Measurements from ENCODE around the gene COL24A1.
"Not testable (repeated sequence)": the region's sequence is repeated elsewhere in the genome, so short reads cannot be mapped to it uniquely, and the experiment has no call there.

Gene COL24A1

DNA sequence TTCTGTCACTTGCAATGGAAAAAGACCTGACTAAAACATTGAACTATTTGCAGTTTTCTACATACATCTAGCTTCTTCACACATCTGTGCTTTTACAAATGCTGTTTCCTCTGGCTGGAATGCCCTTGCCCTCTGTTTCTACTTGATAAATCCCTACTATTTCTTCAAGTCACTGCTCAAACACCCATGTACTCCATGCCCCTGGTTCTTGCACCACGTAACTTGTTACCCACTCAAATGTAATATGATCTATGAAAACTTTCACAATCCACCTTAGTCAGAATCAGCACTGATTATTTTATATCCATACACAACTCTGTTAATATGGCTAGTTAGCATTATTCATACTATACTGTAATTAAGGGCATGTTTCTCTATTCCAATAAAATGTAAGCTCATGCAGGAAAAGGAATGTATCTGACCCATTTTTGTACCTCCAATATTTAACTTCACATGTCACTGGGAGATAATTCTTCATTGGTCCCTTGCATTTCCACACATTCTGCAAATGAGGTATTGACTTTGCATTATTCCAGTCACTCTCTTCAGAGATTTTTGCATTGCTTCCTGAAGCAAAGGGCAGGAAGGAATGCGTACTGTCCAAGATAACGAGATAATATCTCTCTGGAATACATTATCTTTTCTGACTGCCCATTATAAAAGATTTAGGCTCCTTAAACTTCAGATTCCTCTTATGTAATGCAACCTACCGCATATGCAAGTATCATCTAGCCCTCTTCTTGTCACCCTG, 158.3 kb downstream of the COL24A1 start:
- no peak for DNase-seq (ENCODE audit: low read depth in 2 of 3, low spot score in 1 of 3)

DNA sequence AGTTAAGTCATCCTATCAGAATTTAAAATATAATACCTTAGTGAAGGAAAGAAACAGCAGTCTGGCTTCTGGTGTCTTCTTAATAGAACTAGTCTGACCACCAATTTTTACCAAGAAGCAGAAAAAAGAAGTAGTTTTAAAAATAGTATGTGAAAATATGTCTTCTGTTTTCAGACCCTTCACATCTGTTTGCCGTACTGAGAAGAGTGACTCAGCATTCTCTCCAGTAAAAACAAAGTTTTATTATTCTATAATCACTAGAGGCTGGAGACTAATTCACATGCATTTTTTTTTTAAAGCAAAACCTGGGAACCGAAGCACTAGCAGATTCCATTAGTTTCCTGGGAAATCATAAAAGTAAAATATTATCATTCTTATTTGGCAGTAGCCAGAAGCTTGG, 163.8 kb downstream of the COL24A1 start:
- DNase-seq (ENCODE audit: low read depth in 2 of 3, low spot score in 1 of 3), result no peak

DNA sequence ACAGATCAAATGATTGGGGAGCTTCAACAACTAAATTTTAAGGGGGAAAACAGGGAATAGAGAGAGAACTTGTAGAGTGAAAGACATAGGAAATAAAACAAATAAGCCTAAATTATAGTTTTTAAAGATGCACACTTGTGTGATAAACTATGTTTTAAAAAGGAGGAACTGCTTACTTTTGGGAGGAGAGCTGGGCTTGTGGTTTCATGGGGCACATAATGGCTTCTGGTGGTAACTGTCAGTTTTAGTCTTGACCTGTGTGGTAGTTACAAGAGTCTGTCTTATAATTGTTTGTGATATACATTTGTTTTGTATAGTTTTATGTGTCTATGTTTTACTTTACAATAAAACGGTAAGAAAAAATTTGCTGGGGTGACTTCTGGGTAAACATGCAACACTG, 165.3 kb downstream of the COL24A1 start:
- no peak for DNase-seq (ENCODE audit: low read depth in 2 of 3, low spot score in 1 of 3)

DNA sequence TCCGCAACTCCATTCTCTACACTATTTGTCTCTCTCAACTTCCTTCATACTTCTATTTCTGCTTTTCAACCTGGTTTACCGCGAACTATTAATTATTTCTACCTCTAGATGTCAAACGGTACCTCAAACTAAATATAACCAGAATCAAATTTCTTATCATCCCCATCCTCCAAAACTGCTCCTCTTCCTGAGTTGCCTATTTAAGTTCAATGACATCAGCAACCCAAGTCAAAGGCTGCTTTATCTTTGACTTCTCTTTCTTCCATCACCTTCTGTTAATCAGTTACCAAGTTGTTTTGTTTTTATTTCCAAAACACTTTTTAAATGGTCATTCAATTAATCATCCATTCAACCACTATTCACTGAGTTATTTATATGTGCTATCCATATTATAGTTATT, 171.9 kb downstream of the COL24A1 start:
- no peak for DNase-seq (ENCODE audit: low read depth in 2 of 3, low spot score in 1 of 3)

DNA sequence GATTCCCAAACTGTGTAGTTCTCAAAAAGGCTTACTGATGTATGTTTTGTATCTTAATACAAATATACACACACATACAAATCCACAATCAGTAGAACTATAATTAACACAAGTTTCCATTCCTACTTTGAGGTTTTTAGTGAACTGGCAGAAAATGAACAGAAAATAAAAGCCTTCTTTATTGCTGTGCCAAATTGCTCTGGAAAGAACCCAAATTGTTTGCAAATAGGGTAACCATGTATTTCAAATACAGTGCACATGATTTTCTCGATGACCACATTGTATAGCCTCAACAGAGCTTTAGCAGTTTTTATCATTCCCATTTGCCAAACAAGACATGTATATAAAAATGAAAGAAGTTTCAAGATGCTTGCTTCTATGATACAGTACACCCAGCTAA, 173.3 kb downstream of the COL24A1 start:
- DNase-seq (ENCODE audit: low read depth in 2 of 3, low spot score in 1 of 3), result no peak

DNA sequence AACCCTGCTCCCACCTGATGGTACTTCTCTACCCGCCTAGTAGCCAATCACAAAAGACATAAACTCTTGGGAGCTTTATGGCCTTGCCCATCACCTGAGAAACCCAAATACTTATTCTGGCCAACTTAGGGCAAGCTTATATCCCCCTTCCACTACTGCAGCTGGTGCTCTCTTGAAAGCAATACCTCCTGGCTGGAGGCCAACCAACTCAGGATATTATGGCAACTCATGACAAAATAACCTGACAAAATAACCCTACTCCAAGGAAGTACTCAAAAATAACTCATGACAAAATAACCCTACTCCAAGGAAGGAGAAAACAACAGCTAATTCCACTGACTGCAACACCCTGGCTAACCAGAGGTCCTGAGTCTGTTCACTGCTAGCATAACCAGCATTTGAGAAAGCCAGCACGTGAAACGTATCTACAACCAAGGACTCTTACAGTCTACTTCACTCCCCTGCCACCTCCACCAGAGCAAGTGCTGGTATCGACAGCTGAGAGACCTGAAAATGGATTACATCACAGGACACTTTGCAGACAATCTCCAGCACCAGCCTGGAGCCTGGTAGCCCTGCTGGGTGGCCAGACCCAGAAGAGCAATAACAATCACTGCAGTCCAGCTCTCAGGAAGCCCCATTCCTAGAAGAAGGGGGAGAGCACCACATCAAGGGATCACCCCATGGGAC, 179.9 kb downstream of the COL24A1 start:
- DNase-seq (ENCODE audit: low read depth in 2 of 3, low spot score in 1 of 3), result no peak

DNA sequence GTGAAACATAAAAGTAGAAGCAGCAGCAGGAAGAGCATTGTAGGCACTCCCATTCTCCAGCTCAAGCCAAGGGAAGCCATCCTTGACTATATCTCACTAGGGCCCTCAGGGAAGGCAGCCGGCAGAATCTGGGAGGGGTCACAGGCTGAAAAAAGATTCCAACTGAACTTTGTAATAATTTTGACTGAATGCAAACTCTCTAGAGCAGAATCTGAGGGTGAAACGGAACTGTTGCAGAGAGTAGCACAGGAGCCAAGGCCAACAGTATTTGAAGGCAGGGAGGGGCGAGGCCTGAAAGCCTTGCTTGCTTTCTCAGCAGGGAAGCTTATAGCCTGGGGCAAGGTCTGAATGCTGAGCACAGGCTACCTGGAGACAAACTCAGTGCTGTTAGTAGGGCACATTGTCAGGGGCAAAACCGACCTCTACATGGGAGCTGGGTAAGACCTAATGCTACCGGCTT, 180.6 kb downstream of the COL24A1 start:
- no peak for DNase-seq (ENCODE audit: low read depth in 2 of 3, low spot score in 1 of 3)

DNA sequence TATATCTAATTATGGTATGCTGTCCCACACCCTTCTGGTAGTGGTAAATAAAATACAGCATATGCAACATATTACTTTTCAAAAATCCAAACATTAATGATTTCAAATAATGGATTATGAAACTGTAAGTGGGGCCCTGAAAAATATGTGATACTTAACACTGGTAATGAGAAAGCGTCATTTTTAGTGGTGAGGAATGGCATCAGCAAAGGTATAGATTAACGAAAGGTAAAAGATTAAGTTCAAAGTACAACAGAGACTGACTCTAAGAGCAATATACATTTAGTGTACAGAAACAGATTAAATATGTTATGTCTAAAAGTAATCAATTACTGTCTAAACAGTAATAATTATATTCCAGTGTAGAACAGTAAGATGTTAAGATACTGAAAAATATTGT, 194.1 kb downstream of the COL24A1 start:
- no peak for DNase-seq (ENCODE audit: low read depth in 2 of 3, low spot score in 1 of 3)

DNA sequence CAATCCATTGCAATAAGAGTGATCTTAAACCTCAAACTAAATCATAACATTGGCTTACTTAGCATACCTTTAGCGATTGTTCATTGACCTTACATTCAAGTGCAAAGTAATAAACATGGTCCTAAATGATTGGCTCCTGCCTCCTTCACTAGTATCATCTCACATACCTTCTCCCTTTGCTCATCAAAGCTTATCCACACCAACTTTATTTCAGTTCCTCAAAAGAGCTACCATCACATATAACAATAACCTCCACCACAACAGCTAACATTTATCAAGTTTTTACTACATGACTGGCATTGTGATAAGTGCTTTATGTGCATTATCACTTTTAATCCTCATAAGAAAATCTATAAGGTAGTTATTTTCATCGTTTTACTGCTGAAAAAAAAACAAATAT, 198.8 kb downstream of the COL24A1 start:
- no peak for DNase-seq (ENCODE audit: low read depth in 2 of 3, low spot score in 1 of 3)

DNA sequence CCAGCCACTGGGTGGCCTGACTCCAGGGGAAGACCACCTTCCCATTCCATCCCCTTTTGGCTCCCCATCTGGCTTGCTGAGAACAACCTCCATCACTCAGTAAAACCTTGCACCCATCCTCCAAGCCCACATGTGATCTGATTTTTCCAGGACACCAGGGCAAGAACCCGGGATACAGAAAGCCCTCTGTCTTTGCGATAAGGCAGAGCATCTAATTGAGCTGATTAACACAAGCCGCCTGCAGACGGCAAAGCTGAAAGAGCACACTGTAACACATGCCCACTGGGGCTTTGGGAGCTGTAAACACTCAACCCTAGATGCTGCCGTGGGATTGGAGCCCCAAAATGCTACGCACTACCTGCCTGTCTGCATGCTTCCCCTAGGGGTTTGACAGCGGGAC, 201.4 kb downstream of the COL24A1 start:
- DNase-seq (ENCODE audit: low read depth in 2 of 3, low spot score in 1 of 3), result not testable (repeated sequence)

DNA sequence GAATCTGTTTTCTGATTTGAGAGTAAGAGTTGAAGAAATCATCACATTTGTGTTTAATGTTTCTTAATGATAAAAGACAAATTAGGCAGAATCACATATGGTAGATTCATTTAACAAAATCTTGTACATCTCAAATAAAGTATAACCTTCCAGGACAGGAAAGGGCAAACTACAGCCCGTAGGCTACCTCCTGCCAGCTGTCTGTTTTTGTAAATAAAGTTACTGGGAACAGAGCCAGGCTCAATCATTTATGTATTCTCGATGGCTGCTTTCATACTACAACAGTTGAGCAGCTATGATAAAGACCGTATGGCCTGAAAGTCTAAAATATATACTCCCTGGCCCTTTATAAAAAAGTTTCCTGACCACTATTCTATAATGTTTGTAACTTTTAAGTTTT, 204.1 kb downstream of the COL24A1 start:
- DNase-seq (ENCODE audit: low read depth in 2 of 3, low spot score in 1 of 3), result no peak

DNA sequence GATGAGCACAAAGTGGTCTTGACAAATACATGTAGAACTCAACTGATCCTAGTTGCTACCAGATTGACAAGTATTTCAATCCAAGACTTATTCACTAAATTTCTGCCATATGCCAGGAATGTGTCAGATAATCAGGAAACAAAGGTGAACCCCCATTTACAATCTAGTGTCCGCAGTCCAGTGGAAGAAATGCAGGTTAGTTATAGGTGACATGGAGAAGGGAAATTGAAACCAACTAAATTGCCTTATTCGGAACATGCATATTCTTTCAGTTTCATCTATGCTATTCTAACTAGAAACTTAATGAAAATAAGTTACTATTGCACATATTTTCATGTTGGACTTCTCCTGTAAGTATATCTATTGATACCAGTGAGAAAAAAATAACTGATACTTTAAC, 209.4 kb downstream of the COL24A1 start:
- DNase-seq (ENCODE audit: low read depth in 2 of 3, low spot score in 1 of 3), result no peak

DNA sequence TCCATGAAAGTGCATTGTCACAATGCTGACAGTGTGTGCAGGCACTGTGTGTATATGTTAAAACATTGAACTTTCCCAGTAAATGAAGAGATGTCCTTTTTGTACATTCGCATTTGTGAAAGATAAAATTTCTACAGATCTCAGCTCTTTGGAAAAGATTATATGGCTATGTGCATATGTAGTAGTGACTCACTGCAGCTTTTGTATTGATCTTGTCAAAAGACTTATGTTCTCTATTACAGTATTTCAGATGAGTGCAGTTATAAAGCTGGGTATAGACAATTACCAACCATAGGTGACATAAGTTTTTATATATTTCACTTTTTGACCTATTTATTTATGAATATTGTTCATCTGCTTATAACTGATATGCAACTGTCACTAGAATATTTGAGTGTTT, 212.6 kb downstream of the COL24A1 start:
- DNase-seq (ENCODE audit: low read depth in 2 of 3, low spot score in 1 of 3), result no peak

DNA sequence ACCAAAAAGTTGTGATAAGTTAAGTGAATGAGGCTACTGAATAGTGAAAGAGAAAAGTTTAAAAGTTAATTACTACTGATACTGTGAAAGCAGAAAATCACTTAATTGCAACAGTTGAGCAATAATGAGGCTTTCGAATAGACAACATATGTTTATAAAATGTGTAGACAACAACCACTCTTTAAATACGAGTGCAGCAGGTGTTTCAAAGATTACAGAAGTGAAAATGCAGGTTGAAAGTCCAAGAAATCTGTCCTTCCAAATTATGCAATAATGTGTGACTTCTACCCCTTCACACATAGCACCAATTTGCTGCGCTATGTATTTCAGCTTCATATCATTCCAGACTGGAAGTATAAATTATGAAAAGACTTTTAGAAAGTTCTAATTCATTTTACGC, 213.0 kb downstream of the COL24A1 start:
- no peak for DNase-seq (ENCODE audit: low read depth in 2 of 3, low spot score in 1 of 3)

DNA sequence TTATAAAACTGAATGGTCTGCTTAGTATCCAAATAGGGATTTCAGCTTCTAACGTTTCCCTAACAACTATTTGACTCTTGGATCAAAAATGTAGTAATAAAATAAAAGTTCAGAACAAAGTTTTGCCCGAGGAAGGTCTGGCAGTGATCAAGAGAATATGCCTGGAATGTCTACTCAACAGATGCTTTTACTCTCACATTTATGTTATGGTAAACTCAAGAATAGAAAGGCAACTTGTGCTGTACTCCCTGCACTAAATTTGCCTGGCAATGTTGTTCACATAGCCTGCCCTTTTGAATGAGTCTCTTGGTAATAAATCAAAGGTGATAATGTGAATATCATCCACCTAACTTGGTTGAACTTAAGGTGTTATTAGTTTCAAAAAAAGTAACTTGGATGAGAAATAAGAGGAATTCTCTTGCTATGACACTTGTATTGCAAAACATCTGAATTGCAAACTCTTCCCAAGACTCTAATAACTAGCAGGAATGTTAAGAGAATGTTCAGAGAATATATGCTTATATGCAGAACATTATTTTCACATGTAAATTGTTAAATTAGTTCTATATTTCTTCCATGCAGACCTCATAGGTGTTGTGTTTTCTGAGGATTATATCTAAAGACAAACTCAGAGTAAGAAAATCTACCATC, 215.8 kb downstream of the COL24A1 start:
- no peak for DNase-seq (ENCODE audit: low read depth in 2 of 3, low spot score in 1 of 3)

DNA sequence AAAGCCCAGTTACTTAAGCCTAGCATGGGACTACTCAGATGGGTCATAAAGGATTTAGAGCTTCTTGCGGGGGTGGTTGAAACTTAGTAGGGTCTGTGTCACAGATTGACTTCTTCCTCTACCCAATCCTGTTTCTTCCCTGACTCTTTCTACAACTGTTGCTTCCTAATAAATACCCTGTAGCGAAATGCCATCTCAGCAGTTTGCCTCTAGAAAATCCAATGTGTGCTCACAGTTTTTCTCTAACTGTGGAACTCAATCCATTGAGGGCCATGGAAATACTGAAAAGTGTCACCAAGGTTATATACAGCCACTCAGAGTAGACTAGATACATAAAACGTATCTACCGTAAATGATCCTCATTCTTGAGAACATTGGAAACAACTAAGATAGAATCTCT, 217.7 kb downstream of the COL24A1 start:
- DNase-seq (ENCODE audit: low read depth in 2 of 3, low spot score in 1 of 3), result no peak

DNA sequence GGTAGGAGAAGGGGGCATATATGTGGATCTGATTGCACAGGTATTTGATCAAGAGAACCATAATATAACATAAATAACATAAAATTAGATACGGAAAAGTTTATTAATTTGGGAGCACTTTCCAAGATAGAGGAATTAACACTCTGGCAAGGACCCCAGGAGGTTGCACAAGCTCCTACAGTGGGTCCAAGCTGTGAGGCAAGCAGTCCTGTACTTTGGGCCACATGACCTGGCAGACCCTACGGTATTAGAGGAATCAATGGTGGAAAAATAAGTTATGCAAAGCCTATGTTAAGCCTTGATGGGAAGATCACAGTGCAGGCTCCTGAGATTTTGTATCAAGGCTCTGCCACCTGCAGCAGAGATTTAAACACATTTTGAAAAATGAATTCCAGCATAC, 220.1 kb downstream of the COL24A1 start:
- DNase-seq (ENCODE audit: low read depth in 2 of 3, low spot score in 1 of 3), result no peak

DNA sequence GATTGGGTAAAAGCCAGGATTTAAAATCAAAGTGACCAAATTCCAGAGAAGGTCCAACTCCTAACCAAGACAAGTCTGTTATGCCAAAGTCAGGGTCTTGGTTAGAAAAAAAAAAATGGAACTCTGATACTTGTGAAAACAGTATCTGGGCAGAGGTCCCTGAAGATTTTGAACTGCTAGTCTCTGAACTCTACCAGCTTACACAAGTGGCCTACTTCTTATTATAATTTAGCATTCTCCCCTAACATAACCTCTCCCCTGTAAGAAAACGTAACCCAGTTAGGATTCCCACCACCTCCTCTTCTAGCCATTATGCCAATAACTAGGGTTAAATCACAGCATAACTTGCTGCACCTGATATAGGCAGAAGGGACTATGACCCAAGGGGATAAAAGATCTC, 220.5 kb downstream of the COL24A1 start:
- DNase-seq (ENCODE audit: low read depth in 2 of 3, low spot score in 1 of 3), result no peak

DNA sequence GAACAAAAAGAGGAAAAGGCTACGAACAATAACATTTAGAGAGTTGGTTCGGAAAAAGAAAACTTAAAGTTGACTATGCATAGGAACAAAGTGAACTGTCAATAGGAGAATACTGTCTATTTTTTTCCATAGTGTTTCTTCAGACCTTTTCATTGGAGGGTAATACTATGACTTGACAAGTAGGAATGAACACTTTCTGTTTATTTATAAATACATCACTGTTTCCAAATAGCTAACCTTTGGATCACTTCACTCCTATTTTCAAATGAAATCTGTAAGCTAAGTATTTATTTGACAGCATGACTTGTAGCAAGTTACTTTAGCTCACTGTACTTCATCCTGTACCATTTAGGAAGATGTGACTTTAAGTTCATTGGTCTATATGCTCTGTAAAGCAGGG, 221.3 kb downstream of the COL24A1 start:
- no peak for DNase-seq (ENCODE audit: low read depth in 2 of 3, low spot score in 1 of 3)

DNA sequence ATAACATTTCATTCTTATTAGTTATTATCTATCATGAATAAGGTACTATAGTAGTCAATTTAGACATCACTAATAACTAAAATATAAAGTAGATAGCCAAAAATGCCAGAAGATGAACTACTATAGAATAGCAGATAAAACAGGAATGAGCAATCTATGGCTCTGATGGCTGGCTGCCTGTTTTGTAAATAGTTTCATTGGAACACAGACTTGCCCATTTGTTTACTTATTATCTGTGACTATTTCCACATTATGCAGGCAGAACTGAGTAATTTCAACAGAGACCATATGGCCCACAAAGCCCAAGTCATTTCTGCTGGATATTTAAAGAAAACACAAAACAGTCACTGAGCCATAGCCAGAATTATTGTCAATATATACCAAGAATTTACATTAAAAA, 222.1 kb downstream of the COL24A1 start:
- no peak for DNase-seq (ENCODE audit: low read depth in 2 of 3, low spot score in 1 of 3)

DNA sequence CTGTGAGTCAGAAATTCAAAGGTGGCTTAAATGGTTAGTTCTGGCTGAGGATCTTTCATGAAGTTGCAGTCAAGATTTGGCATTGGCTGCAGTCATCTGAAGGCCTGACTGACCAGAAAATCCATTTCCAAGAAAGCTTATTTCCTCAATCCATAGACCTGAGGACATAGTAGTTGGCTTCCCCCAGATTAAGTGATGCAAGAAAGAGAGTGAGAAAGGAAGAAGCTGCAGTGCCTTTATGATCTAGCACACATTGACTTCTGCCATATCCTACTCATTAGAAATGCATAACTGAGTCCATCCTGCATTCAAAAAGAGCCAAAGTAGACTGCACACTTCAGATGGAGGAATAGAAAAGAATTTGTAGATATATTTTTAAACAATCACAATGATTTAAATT, 222.6 kb downstream of the COL24A1 start:
- no peak for DNase-seq (ENCODE audit: low read depth in 2 of 3, low spot score in 1 of 3)

DNA sequence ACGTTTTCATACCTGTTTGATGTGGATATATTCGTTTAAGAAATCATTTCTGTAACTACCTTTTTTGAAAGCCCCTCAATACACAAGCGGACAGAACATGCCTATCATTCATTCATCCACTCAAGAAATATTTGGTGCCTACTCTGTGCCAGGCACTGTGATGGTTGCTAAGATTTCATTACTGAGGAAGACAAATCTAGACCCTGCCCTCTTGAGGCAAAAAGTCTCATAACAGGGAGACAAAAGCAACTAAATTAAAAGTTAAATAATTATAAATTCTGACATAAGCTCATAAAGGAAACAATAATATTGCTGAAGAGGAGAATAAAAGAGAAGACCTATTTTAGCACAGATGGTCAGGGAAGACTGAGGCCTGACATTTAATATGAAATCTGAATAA, 244.8 kb downstream of the COL24A1 start:
- DNase-seq (ENCODE audit: low read depth in 2 of 3, low spot score in 1 of 3), result no peak

All from stimulated activated CD4-positive, alpha-beta T cell treated with anti-CD3 and anti-CD28 coated beads, Interleukin-12 subunit alpha, Interleukin-12 subunit beta, amount 100 ng/mL, for 48 hours (primary cell).